Astrocyte (in vitro differentiated cells and primary cell): Measurements from ENCODE around the gene ACER1.

Experiments
- CTCF ChIP-seq: IDR thresholded peaks from 2 replicates; pipeline ENCODE4 v1.5.1; 2011; ENCODE audit warnings: low read depth, mild to moderate bottlenecking, inconsistent platforms, low read length, moderate library complexity; ENCODE audit not compliant: insufficient read depth
- EZH2 ChIP-seq: IDR thresholded peaks from 2 replicates; pipeline ENCODE4 v1.6.1; 2012; ENCODE audit warnings: mild to moderate bottlenecking, low read length, inconsistent platforms; ENCODE audit not compliant: insufficient read depth

GRCh38 chr19:6333439-6333838, at the start of gene ACER1:
- TF ChIP-seq CTCF: no peak
- no peak for TF ChIP-seq EZH2
